HG03521 (cell line): ENCODE results near the gene OR5L1.

Experiments
- ATAC-seq: cut with Tn5 transposase; IDR thresholded peaks from one replicate; pipeline ENCODE4 v1.9.1; 2021; ENCODE audit warnings: mild to moderate bottlenecking, moderate library complexity; ENCODE audit not compliant: unreplicated experiment

Gene OR5L1

GRCh38 chr11:55811067-55811466 lies at the start of gene OR5L1:
Gene OR5L1 (plus strand): TSS chr11:55811367. CDS start chr11:55811467, 100 bp downstream.
- ATAC-seq = no peak

- no peak for ATAC-seq
Measured at GRCh38 chr11:55773138-55773537, 38.0 kb upstream of the OR5L1 start, which contains the start of gene OR5D13. Gene OR5D13 (plus strand): TSS chr11:55773438. CDS start chr11:55773438, 0 bp downstream.

- no peak for ATAC-seq
Measured at GRCh38 chr11:55791606-55792005, 19.6 kb upstream of the OR5L1 start.

DNA sequence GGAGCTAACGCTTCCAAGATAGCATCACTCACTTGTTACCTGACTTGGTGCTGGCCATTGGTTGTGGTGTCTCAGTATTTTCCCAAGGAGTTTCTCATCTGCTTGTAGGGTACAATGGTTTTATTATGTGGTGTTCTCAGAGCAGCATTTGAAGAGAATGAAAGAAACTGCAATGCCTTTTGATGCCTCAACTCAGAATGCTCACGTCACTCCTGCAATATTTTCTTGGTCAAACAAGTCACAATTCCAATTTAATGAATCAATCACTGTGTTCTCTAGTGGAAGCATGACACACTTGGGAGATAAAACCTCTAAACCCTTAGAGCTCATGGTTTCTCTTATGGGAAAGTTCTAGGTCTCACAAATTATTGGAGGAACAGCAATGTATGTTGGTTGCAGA lies 17.8 kb upstream of the OR5L1 start:
- no peak for ATAC-seq

DNA sequence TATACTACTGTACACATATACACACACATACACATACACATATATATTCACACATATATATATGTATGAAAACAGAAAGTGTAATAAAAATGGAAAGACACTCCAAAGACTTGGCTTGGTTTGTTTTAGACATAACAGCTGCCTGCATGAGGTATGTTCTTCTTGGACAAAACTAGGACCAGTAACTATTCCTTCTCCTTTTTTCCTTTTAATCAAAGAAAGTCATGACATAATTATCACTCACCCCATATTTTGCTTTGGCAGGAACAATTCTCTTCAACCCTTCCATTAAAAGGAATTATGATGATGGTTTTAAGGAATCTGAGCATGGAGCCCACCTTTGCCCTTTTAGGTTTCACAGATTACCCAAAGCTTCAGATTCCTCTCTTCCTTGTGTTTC lies 15.9 kb upstream of the OR5L1 start, which contains the start of gene OR5D14:
Gene OR5D14, plus strand, starts transcription at position 301 of the 400 bp plus-strand sequence. Its CDS starts 0 bp downstream, at position 301.
- no peak for ATAC-seq

- ATAC-seq = no peak
Measured at GRCh38 chr11:55806248-55806647, 4.9 kb upstream of the OR5L1 start.

GRCh38 chr11:55819330-55819729 lies 8.2 kb downstream of the OR5L1 start, which contains the start of gene OR5D18:
Gene OR5D18 (plus strand): TSS chr11:55819630. CDS start chr11:55819630, 0 bp downstream.
- no peak for ATAC-seq

- ATAC-seq = no peak
Measured at GRCh38 chr11:55826919-55827318, 15.8 kb downstream of the OR5L1 start, which contains the start of gene OR5L2. Gene OR5L2 (plus strand): TSS chr11:55827219. CDS start chr11:55827219, 0 bp downstream.

DNA sequence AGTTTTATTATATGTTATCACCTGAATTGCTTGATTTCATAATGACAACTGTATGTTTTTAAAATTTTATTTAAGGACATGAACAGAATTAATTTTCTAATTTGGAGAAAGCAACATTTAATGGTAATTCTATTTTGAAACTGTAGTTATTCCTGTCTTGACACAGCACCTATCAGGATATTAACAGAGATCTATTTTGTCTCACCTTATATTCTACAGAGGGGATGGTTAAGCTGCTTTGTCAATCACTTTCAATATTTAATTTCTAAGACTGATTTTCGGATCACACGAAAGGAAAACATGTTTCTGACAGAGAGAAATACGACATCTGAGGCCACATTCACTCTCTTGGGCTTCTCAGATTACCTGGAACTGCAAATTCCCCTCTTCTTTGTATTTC lies 27.3 kb downstream of the OR5L1 start, which contains the start of gene OR5D16:
Gene OR5D16, plus strand, starts transcription at position 301 of the 400 bp plus-strand sequence. Its CDS starts 0 bp downstream, at position 301.
- no peak for ATAC-seq

GRCh38 chr11:55847453-55847852 lies 36.3 kb downstream of the OR5L1 start:
- no peak for ATAC-seq

DNA sequence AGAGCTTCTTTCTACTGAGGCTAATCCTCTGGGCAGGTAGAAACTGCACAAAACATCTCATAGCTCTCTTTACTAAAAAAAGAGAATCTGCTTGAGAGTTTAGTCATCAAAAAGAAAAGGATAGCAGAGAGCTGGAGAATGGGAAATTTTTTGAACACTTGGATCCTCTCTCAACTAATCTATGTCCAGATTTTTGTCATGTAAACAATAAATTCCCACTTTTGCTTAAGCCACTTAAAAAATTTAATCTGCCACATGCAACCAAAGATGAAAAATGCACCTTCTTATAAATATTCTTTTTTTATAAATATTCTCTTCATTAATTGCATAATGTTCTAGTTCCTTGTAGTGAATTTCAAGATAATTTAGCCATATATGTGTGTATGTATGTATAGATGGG lies 37.9 kb downstream of the OR5L1 start:
- ATAC-seq = no peak

DNA sequence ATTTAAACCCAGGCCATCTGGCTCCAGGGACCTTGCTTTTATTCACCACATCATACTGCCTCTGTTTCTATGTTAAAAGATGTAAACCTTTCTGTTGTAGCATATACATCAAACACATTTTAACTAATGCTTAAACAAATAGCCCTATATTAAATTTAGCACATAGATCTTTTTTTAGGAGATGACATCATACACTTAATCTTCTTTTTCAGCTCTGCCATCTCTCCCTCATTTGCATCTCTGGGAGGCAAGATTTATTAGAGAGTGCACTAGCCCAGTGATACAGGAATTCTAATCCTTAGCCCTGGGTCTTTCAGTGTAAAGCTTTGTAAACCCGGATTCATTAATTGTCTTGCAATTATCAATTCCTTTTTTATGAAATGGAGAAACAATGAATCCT lies 41.0 kb downstream of the OR5L1 start:
- no peak for ATAC-seq

DNA sequence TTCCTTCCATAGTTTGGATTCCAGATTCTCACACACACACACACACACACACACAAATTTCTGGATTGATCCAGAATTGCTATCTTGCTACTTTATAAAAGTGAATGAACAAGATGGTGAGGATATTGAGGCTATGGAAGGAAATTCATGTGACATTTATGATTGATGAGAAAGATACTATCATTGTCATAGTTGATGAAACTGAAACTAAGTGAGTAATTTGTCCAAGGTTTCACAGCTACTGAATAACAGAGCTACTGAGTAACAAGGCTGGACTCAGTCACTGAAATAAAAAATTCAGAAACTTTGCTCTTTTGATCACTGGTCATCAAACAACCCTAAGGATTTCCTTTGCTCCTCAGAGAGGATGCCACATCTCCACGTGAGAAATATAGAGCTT lies 43.5 kb downstream of the OR5L1 start:
- no peak for ATAC-seq
